CD8-positive, alpha-beta memory T cell (primary cell): ENCODE results near the gene DNAJC2. TPM values are rescaled to one million over a fixed set of nuclear protein-coding genes. Genes with fewer than 3 reads are reported as not detected.
"Not testable (repeated sequence)": the region's sequence is repeated elsewhere in the genome, so short reads cannot be mapped to it uniquely, and the experiment has no call there.

Experiments
- CTCF ChIA-PET: fragments of 350-600 bp; sonication (Branson Sonifier 250); formaldehyde crosslinking; loops from one replicate; lab custom pipeline; 2021; ENCODE audit warnings: antibody characterized with exemption; lab: Charles Lee
- POLR2A ChIA-PET: fragments of 350-600 bp; sonication (Branson Sonifier 250); formaldehyde crosslinking; loops from one replicate; lab custom pipeline; 2021; ENCODE audit warnings: antibody characterized with exemption; lab: Charles Lee
- DNase-seq, 5 donors: peaks; one replicate each; pipeline versions ENCODE4 v3.0.0 to v3.0.0-alpha.2; 2020 to 2022; ENCODE audit warnings: mixed read lengths in 1 of 5
- H3K27ac ChIP-seq: one replicate; pipeline ENCODE4 v1.7.0; 2013; ENCODE audit warnings: low read depth, mild to moderate bottlenecking, low read length, moderate library complexity
- H3K27me3 ChIP-seq: 2 replicates; pipeline ENCODE4 v1.7.0; 2013; ENCODE audit warnings: low read length, mild to moderate bottlenecking; ENCODE audit not compliant: insufficient read depth, poor library complexity, severe bottlenecking
- H3K36me3 ChIP-seq: 2 replicates; pipeline ENCODE4 v1.7.0; 2013; ENCODE audit warnings: mild to moderate bottlenecking, low read length, moderate library complexity; ENCODE audit not compliant: insufficient read depth
- H3K4me1 ChIP-seq: 2 replicates; pipeline ENCODE4 v1.7.0; 2013; ENCODE audit warnings: mild to moderate bottlenecking, low read length, moderate library complexity; ENCODE audit not compliant: insufficient read depth
- H3K4me3 ChIP-seq: 2 replicates; pipeline ENCODE4 v1.7.0; 2013; ENCODE audit warnings: mild to moderate bottlenecking, low read length
- H3K9me3 ChIP-seq: 2 replicates; pipeline ENCODE4 v1.7.0; 2013; ENCODE audit warnings: mild to moderate bottlenecking, low read length
- H3K27ac Mint-ChIP-seq, 8 donors: one replicate each; pipeline ENCODE4 v1.8.0; 2020 to 2021; ENCODE audit warnings: mixed read lengths in 8 of 8, mild to moderate bottlenecking in 6 of 8, inconsistent platforms in 3 of 8, moderate library complexity in 3 of 8
- H3K27me3 Mint-ChIP-seq, 2 donors: one replicate each; pipeline ENCODE4 v1.8.0; 2020 to 2021; ENCODE audit warnings: mixed read lengths in 2 of 2, mild to moderate bottlenecking in 1 of 2, moderate library complexity in 1 of 2
- H3K36me3 Mint-ChIP-seq, 3 donors: one replicate each; pipeline ENCODE4 v1.8.0; 2020 to 2021; ENCODE audit warnings: mixed read lengths in 3 of 3, inconsistent platforms in 1 of 3, mild to moderate bottlenecking in 1 of 3
- H3K4me1 Mint-ChIP-seq, 3 donors: one replicate each; pipeline ENCODE4 v1.8.0; 2020 to 2021; ENCODE audit warnings: mixed read lengths in 3 of 3, inconsistent platforms in 1 of 3, mild to moderate bottlenecking in 1 of 3
- H3K4me3 Mint-ChIP-seq, 7 donors: one replicate each; pipeline ENCODE4 v1.8.0; 2020 to 2021; ENCODE audit warnings: mixed read lengths in 7 of 7, mild to moderate bottlenecking in 6 of 7, moderate library complexity in 4 of 7, inconsistent platforms in 2 of 7
- H3K9me3 Mint-ChIP-seq, 5 donors: one replicate each; pipeline ENCODE4 v1.8.0; 2020 to 2022; ENCODE audit warnings: mixed read lengths in 5 of 5, mild to moderate bottlenecking in 3 of 5, moderate library complexity in 2 of 5, inconsistent platforms in 1 of 5
- polyA plus RNA-seq: library from polyadenylated mRNA; unstranded; fragments of 300-500 nt; fragmentation: Illumina TruSeq; gene quantifications from one replicate; pipeline ENCODE4 v1.2.3, GENCODE V29; 2021
- total RNA-seq, 2 experiments: library from RNA; stranded (reverse); gene quantifications; one replicate each; pipeline ENCODE4 v1.2.3, GENCODE V29; 2021

The DNAJC2 gene
- total and polyA plus RNA-seq, 3 experiments from 2014 or later: 25.5 to 60.0 (median 59.6) TPM

GRCh38 chr7:103297837-103298179 is 46.8 kb downstream of the DNAJC2 start:
- Mint-ChIP-seq H3K27me3 (peaks cover 0 to 3% of the 10 kb centered on the region in 2 donors), H3K4me3 (peak overlapping the region; percentile 79 to 97 (median 88)), H3K36me3 (peaks cover 0 to 40% (median 8%) of the 10 kb centered on the region in 3 donors), H3K9me3 (no peaks in the 10 kb centered on the region), H3K4me1 (peaks cover 37 to 57% (median 45%) of the 10 kb centered on the region in 3 donors), H3K27ac (peak overlapping the region; percentile 82 to 96 (median 92))
- DNase-seq: no peak
- ChIA-PET CTCF (interaction anchor here (0.6 to 1.4 kb wide), 5 partner anchors 8 to 85 kb away, joined by 3 to 7 read pairs (median 3); no protein-coding TSS in a partner anchor), POLR2A (interaction anchor here (0.8 kb wide), 1 partner anchor 46 kb away, joined by 3 read pairs; the partner anchor contains the start of gene DNAJC2)
- H3K36me3 ChIP-seq: peaks cover 31% of the 10 kb centered on the region
- H3K27ac ChIP-seq: peak overlapping the region; percentile 87
- H3K9me3 ChIP-seq: no peaks in the 10 kb centered on the region
- peaks cover 24% of the 10 kb centered on the region for H3K4me1 ChIP-seq
- H3K4me3 ChIP-seq: peak overlapping the region; percentile 87
- H3K27me3 ChIP-seq: no peaks in the 10 kb centered on the region

- peaks cover 0 to 35% (median 6%) of the 10 kb centered on the region in 3 donors for H3K36me3 Mint-ChIP-seq
- Histone ChIP-seq H3K4me3 (peak within 1 kb of the TSS; percentile 87), H3K27ac (peak within 1 kb of the TSS; percentile 87), H3K36me3 (peaks cover 28% of the 10 kb centered on the region), H3K27me3 (no peaks in the 10 kb centered on the region), H3K9me3 (no peaks in the 10 kb centered on the region), H3K4me1 (peaks cover 24% of the 10 kb centered on the region)
- H3K27ac Mint-ChIP-seq: peak within 1 kb of the TSS; percentile 82 to 96 (median 92)
- ChIA-PET CTCF (interaction anchor here (0.6 to 1.4 kb wide), 6 partner anchors 9 to 85 kb away, joined by 3 to 7 read pairs (median 3); partner anchors contain the start of gene PSMC2), POLR2A (no interaction called here)
- H3K9me3 Mint-ChIP-seq: no peaks in the 10 kb centered on the region
- H3K4me1 Mint-ChIP-seq: peaks cover 34 to 51% (median 38%) of the 10 kb centered on the region in 3 donors
- peaks cover 0 to 5% of the 10 kb centered on the region in 2 donors for H3K27me3 Mint-ChIP-seq
- H3K4me3 Mint-ChIP-seq: peak within 1 kb of the TSS; percentile 79 to 97 (median 88)
- peak; percentile 92 to 97 (median 93) for DNase-seq
Observed at GRCh38 chr7:103296901-103297836, 47.4 kb downstream of the DNAJC2 start, which contains the start of gene PMPCB. TSS of gene PMPCB (plus strand) at chr7:103297435. CDS start at chr7:103297460, 25 bp downstream.

GRCh38 chr7:103293526-103293925 is 51.0 kb downstream of the DNAJC2 start:
- peaks cover under 1% of the 10 kb centered on the region for H3K36me3 ChIP-seq
- H3K4me1 Mint-ChIP-seq: peaks cover 20 to 27% (median 24%) of the 10 kb centered on the region in 3 donors
- no peak overlapping the region for H3K4me3 ChIP-seq
- no peaks in the 10 kb centered on the region for H3K9me3 ChIP-seq
- H3K27ac ChIP-seq: no peak overlapping the region
- H3K27me3 Mint-ChIP-seq: peaks cover 6 to 20% of the 10 kb centered on the region in 2 donors
- CTCF ChIA-PET: no interaction called here
- no peaks in the 10 kb centered on the region for H3K27me3 ChIP-seq
- POLR2A ChIA-PET: no interaction called here
- peaks cover 0 to 4% (median 0%) of the 10 kb centered on the region in 3 donors for H3K36me3 Mint-ChIP-seq
- no peak overlapping the region for H3K27ac Mint-ChIP-seq
- H3K4me1 ChIP-seq: peaks cover 13% of the 10 kb centered on the region
- H3K4me3 Mint-ChIP-seq: no peak overlapping the region
- no peaks in the 10 kb centered on the region for H3K9me3 Mint-ChIP-seq
- DNase-seq: no peak

- no peak overlapping the region for H3K27ac ChIP-seq
- no peaks in the 10 kb centered on the region for H3K36me3 ChIP-seq
- no peaks in the 10 kb centered on the region for H3K9me3 ChIP-seq
- peaks cover 10 to 15% (median 13%) of the 10 kb centered on the region in 3 donors for H3K4me1 Mint-ChIP-seq
- H3K27ac Mint-ChIP-seq: no peak overlapping the region
- no peaks in the 10 kb centered on the region for H3K27me3 ChIP-seq
- no peak overlapping the region for H3K4me3 ChIP-seq
- no peaks in the 10 kb centered on the region for H3K9me3 Mint-ChIP-seq
- no peaks in the 10 kb centered on the region for H3K36me3 Mint-ChIP-seq
- ChIA-PET POLR2A (no interaction called here), CTCF (no interaction called here)
- no peak overlapping the region for H3K4me3 Mint-ChIP-seq
- H3K4me1 ChIP-seq: peaks cover 5% of the 10 kb centered on the region
- H3K27me3 Mint-ChIP-seq: peaks cover 6 to 20% of the 10 kb centered on the region in 2 donors
- no peak for DNase-seq
Observed at GRCh38 chr7:103292122-103292521, 52.4 kb downstream of the DNAJC2 start.

- H3K36me3 ChIP-seq, CTCF ChIA-PET, POLR2A ChIA-PET, H3K27me3 Mint-ChIP-seq, H3K36me3 Mint-ChIP-seq, H3K27ac ChIP-seq, H3K4me3 ChIP-seq, H3K9me3 ChIP-seq, DNase-seq, H3K4me1 ChIP-seq, H3K9me3 Mint-ChIP-seq, H3K27me3 ChIP-seq: not testable (repeated sequence)
- Mint-ChIP-seq H3K4me3 (peak overlapping the region in 2 of 7 donors; percentile 27 to 53), H3K4me1 (peaks cover 20 to 37% (median 23%) of the 10 kb centered on the region in 3 donors), H3K27ac (peak overlapping the region in 1 of 8 donors; percentile 27)
Observed at GRCh38 chr7:103282802-103283427, 61.7 kb downstream of the DNAJC2 start.

GRCh38 chr7:103280803-103281155 is 63.8 kb downstream of the DNAJC2 start:
- Mint-ChIP-seq H3K27ac (peak overlapping the region; percentile 91 to 100 (median 100)), H3K4me3 (peak overlapping the region; percentile 93 to 99 (median 98)), H3K4me1 (peaks cover 20 to 43% (median 23%) of the 10 kb centered on the region in 3 donors)
- H3K9me3 Mint-ChIP-seq, H3K27me3 Mint-ChIP-seq, H3K9me3 ChIP-seq, H3K36me3 ChIP-seq, CTCF ChIA-PET, H3K4me1 ChIP-seq, H3K27me3 ChIP-seq, H3K36me3 Mint-ChIP-seq: not testable (repeated sequence)
- peak in 1 of 5 donors; percentile 43 for DNase-seq
- H3K4me3 ChIP-seq: peak overlapping the region; percentile 87
- POLR2A ChIA-PET: interaction anchor here (0.6 to 1.2 kb wide), 4 partner anchors 67 to 523 kb away, joined by 3 to 4 read pairs (median 3); partner anchors contain the start of genes ARMC10, NAPEPLD and PSMC2
- H3K27ac ChIP-seq: peak overlapping the region; percentile 73

GRCh38 chr7:103279963-103280802 is 64.4 kb downstream of the DNAJC2 start:
- Mint-ChIP-seq H3K4me1 (peaks cover 20 to 43% (median 23%) of the 10 kb centered on the region in 3 donors), H3K27ac (peak overlapping the region; percentile 91 to 100 (median 100)), H3K4me3 (peak overlapping the region; percentile 93 to 99 (median 98))
- H3K27me3 Mint-ChIP-seq, H3K36me3 Mint-ChIP-seq, CTCF ChIA-PET, H3K9me3 ChIP-seq, H3K27me3 ChIP-seq, H3K9me3 Mint-ChIP-seq, H3K4me1 ChIP-seq, H3K36me3 ChIP-seq: not testable (repeated sequence)
- POLR2A ChIA-PET: interaction anchor here (0.6 to 1.2 kb wide), 5 partner anchors 68 to 522 kb away, joined by 3 to 4 read pairs (median 3); partner anchors contain the start of genes ARMC10, NAPEPLD and PSMC2
- H3K4me3 ChIP-seq: peak overlapping the region; percentile 87
- H3K27ac ChIP-seq: peak overlapping the region; percentile 88
- DNase-seq: peak; percentile 89 to 97 (median 95)
